Parathyroid adenoma (tissue), 2 donors: Measurements from ENCODE around the gene SPTBN1.
A peak's percentile ranks its signal among the peaks of the same experiment; 100 is the strongest.

Source experiments
- H2AFZ ChIP-seq: fragments of 300-600 bp; sonication (generic); one replicate; pipeline ENCODE4 v1.7.0; 2017; ENCODE audit warnings: antibody characterized with exemption, mild to moderate bottlenecking
- H3K27ac ChIP-seq: fragments of 300-600 bp; sonication (generic); one replicate; pipeline ENCODE4 v1.7.0; 2017
- H3K27me3 ChIP-seq: fragments of 300-600 bp; sonication (generic); one replicate; pipeline ENCODE4 v1.7.0; 2017; ENCODE audit warnings: low read length; ENCODE audit not compliant: control insufficient read depth, insufficient read depth
- H3K36me3 ChIP-seq: fragments of 300-600 bp; sonication (generic); one replicate; pipeline ENCODE4 v1.7.0; 2017; ENCODE audit warnings: low read length; ENCODE audit not compliant: control insufficient read depth, insufficient read depth
- H3K4me1 ChIP-seq: fragments of 300-600 bp; sonication (generic); one replicate; pipeline ENCODE4 v1.7.0; 2017; ENCODE audit warnings: control low read depth
- H3K4me2 ChIP-seq: fragments of 300-600 bp; sonication (generic); one replicate; pipeline ENCODE4 v1.7.0; 2017; ENCODE audit warnings: low read length
- H3K4me3 ChIP-seq: fragments of 300-600 bp; sonication (generic); one replicate; pipeline ENCODE4 v1.7.0; 2017; ENCODE audit warnings: low read depth, low read length
- H3K79me2 ChIP-seq: fragments of 300-600 bp; sonication (generic); one replicate; pipeline ENCODE4 v1.7.0; 2017; ENCODE audit warnings: control low read depth
- H3K9ac ChIP-seq: fragments of 300-600 bp; sonication (generic); one replicate; pipeline ENCODE4 v1.7.0; 2017; ENCODE audit warnings: mild to moderate bottlenecking
- H3K9me3 ChIP-seq: fragments of 300-600 bp; sonication (generic); one replicate; pipeline ENCODE4 v1.7.0; 2017; ENCODE audit warnings: low read length; ENCODE audit not compliant: control insufficient read depth
- TF ChIP-seq, protein P1 (sequence below): fragments of 300-600 bp; sonication (generic); IDR thresholded peaks from one replicate; pipeline ENCODE4 v1.7.0; 2017; ENCODE audit warnings: antibody characterized with exemption, mild to moderate bottlenecking
- donor health status: primary hyperparathyroidism.

The SPTBN1 gene

DNA sequence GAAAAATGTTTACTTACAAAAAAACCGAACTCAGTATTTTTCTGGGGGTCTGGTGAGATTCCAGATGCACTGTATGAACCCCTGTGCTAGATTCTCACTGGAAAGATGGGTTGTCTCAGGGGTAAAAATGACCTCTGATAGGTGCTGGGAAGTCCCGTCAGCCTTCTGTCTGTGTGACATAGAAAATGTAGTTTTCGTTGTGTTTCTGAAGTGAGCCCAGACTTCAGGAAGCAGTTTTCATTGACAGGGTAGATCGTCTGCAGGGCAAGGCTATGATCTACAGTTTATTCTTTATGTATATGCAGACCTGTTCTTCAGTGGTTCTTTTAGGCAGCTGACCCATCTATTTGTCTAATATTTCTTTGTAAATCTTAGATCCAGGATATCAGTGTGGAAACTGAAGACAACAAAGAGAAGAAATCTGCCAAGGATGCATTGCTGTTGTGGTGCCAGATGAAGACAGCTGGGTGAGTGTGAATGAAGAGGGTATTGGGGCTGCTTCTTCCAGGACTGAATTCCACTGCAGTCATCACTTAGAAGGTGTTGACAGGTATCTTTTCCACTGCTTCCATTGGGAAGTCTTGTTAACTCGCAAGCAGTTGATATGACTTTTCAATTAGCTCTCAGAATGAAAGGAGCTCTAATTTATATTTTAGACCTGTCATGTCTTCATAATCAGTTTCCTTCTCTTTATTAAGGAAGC is 159.9 kb downstream of the SPTBN1 start:
- H3K79me2 ChIP-seq = peaks cover 6% of the 10 kb centered on the region
- no peak overlapping the region for H3K4me3 ChIP-seq
- H3K27ac ChIP-seq = peak overlapping the region; percentile 78
- H3K36me3 ChIP-seq = no peaks in the 10 kb centered on the region
- H3K9ac ChIP-seq = no peak overlapping the region
- peak overlapping the region; percentile 17 for H3K4me2 ChIP-seq
- TF ChIP-seq, protein P1, sequence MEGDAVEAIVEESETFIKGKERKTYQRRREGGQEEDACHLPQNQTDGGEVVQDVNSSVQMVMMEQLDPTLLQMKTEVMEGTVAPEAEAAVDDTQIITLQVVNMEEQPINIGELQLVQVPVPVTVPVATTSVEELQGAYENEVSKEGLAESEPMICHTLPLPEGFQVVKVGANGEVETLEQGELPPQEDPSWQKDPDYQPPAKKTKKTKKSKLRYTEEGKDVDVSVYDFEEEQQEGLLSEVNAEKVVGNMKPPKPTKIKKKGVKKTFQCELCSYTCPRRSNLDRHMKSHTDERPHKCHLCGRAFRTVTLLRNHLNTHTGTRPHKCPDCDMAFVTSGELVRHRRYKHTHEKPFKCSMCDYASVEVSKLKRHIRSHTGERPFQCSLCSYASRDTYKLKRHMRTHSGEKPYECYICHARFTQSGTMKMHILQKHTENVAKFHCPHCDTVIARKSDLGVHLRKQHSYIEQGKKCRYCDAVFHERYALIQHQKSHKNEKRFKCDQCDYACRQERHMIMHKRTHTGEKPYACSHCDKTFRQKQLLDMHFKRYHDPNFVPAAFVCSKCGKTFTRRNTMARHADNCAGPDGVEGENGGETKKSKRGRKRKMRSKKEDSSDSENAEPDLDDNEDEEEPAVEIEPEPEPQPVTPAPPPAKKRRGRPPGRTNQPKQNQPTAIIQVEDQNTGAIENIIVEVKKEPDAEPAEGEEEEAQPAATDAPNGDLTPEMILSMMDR = no peak
- H2AFZ ChIP-seq = no peak overlapping the region
- H3K4me1 ChIP-seq = peaks cover 76% of the 10 kb centered on the region
- H3K9me3 ChIP-seq = no peaks in the 10 kb centered on the region
- no peaks in the 10 kb centered on the region for H3K27me3 ChIP-seq

DNA sequence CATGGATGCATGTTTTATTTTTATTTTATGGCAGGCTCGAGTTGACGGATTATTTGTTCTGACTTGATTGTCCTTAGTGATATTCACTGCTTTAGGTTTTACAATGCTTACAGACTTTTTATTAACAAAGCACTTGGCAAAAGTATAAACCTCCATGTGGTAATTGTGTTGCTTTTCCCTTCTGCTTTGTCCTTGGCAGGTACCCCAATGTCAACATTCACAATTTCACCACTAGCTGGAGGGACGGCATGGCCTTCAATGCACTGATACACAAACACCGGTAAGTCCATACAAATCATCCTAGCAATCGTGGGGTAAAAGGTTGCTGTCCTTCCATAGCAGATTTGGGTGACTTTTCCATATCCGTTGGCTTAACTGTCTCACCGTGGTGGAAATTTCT is 161.3 kb downstream of the SPTBN1 start:
- Histone ChIP-seq H3K9me3 (no peaks in the 10 kb centered on the region), H3K4me2 (no peak overlapping the region), H3K4me1 (peaks cover 68% of the 10 kb centered on the region), H3K4me3 (no peak overlapping the region), H2AFZ (no peak overlapping the region), H3K9ac (no peak overlapping the region), H3K36me3 (no peaks in the 10 kb centered on the region), H3K27ac (no peak overlapping the region), H3K27me3 (no peaks in the 10 kb centered on the region), H3K79me2 (peaks cover 2% of the 10 kb centered on the region)
- TF ChIP-seq, protein P1 = no peak

DNA sequence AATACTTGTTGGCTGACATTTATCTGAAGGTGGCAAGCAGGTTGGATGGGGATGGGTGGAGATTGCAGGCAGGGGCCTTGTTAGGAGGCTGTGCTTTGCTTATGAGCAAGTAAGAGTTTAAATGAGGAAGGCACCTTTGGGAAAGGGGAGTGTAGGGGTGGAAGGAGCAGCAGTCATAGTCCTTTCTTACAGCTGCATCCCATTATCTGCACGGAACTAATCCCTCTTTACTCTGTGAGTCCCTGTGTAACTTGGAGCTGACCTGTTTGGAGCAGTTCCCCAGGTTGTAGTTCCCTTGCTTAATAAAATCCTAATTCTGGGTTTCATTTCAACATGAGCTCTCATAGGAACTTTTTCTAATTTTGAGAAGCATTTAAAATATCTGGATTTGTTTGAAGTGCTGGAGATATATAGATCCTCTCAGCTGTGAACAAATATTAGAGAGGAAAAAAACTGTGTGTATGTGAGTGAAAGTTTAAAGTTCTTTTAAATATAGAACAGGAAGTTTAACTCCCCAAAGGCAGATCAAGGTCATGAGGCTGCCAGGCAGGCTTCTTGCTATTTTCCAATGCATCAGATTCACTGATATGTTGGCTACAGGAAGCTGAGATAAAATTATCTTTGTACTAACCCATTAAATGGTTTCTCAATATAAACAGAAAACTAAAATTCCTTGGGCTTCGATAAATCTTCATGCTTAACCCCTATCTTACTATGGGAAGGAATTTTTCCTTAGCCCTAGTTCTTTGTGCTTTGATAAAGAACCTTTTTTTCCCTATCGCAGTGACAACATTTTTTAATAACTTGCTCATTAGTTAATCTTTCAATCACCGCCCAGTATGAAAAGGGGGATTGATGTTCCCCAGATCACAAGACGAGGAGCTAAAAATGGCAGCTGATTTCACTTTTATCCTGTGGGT is 162.8 kb downstream of the SPTBN1 start:
- Histone ChIP-seq H3K4me2 (peak overlapping the region; percentile 50), H3K79me2 (peaks cover 2% of the 10 kb centered on the region), H3K4me3 (peak overlapping the region; percentile 15), H3K36me3 (no peaks in the 10 kb centered on the region), H3K27ac (peak overlapping the region; percentile 90), H3K9ac (no peak overlapping the region), H3K27me3 (no peaks in the 10 kb centered on the region), H3K4me1 (peaks cover 54% of the 10 kb centered on the region), H2AFZ (peak overlapping the region; percentile 29), H3K9me3 (no peaks in the 10 kb centered on the region)
- TF ChIP-seq, protein P1 = no peak

DNA sequence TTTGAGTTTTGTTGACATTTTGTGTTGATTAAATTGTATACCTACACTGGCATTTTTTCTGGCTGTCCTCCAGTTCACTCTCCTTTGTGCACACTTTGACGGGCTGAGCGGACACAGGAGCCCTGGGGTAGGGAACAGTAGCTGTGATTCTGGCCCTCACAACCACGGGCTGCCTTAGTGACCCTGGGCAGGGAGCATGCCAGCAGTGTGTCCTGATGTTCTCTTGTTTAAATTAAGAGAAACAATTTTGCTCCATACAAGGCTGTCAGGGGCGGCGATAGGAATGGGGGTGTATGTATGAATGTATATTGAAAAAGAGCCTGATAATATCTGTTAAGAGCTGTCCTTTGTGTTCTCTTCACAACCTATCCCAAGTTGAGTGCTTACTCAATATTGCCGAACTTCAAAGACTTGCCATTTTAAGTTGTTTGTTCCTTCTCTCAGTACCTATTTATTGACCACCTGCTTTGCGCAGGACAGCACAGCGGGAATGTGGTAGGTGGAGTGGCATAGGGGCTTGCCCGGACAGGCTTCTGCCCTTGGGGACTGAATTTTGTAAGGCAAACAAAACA is 163.6 kb downstream of the SPTBN1 start:
- Histone ChIP-seq H3K4me3 (peak overlapping the region; percentile 15), H3K27ac (peak overlapping the region; percentile 90), H3K9ac (no peak overlapping the region), H3K27me3 (no peaks in the 10 kb centered on the region), H3K4me1 (peaks cover 46% of the 10 kb centered on the region), H3K79me2 (peaks cover 2% of the 10 kb centered on the region), H3K36me3 (no peaks in the 10 kb centered on the region), H3K9me3 (no peaks in the 10 kb centered on the region), H2AFZ (no peak overlapping the region), H3K4me2 (peak overlapping the region; percentile 50)
- TF ChIP-seq, protein P1 = no peak
